SW 1271 (cell line): Measurements from ENCODE around the gene TCF3.
A peak's percentile ranks its signal among the peaks of the same experiment; 100 is the strongest.
"Not testable (repeated sequence)": the region's sequence is repeated elsewhere in the genome, so short reads cannot be mapped to it uniquely, and the experiment has no call there.

ENCODE experiments used
- DNase-seq, 2 experiments: peaks; one replicate each; lab custom pipeline; 2025; lab: John Stamatoyannopoulos, UW

Gene TCF3

DNA sequence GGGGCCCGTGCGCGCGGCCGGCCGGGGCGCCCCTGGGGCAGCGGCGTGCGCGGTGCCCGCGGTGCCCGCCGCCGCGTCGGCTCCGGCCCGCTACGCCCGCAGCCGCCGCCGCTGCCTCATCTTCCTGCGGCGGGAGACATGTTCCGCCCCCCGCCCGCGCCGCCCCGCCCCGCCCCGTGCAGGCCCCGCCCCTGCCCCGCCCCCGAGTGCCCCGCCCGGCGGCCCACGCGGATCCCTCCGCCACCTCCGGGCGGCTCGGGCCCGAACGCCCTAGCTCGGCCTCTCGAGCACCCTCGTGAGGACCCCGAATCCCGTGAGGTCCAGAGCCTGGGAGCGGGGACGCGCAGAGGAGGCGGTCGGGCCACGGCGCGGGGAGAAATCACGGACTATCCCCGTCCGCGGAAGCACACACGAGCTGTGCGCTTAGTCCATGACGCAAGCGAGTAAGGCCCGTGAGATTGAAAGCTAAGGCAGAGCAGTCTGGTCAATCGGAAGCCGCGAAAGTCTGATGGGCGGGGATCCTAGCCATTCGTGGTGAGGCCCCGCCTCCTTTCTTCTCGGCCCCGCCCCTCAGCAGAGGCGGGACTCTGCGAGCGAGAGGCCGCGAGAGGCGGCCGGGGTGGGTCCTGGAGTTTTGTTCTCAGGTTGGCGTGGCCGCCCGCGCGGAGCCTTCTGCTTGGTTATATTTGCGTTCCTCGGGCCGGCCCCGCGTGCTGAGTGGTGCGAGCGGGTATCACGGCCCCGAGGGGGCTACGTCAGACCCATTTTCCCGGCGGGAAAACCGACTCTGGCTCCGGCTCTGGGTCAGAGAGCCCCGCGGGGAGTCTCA is at the start of gene TCF3:
TCF3 (minus strand) TSS at position 145 of the 829 bp plus-strand sequence. CDS start 2,367 bp downstream, outside the sequence.
- DNase-seq = peak; percentile 93 to 97

DNA sequence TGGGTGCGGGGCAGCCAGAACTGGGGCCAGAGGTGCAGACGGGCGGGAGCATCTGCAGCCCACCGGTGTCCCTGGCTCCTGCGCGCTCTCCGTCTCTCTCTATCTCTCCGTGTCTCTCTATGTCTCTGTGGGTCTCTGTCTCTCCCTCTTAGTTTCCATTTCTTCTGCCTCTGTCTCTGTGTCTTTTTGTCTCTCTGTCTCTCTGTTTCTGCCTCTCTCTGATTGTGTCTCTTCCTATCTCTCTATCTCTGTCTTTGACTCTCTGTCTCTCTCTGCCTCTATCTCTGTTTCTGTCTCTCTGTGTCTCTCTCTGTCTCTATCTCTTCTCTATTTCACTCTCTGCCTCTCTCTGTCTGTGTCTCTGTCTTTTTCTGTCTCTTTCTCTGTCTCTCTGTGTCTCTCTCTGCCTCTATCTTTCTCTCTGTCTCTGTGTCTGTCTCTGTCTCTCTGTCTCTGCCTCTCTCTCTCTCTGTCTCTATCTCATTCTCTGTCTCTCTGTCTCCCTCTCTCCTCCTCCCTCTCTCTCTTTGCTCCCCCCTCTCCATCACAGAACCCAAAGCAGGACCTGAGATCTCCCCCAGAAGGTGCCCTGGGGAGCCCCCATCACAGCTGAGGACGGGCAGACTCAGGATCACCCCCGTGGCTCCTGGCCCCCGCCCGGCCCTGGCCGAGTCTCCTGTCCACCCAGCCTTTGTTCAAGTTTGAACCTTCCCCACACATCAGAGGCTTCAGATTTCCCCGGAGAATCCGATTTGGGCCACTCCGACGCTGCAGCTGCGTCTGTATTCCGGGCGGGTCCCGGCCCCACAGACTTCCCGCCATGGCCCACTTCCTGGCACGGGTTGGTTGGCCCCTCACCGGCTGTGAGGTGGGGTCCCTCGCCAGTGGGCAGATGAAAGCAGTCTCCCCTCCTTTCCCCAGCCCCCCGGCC is 48.6 kb upstream of the TCF3 start:
- DNase-seq = no peak

GRCh38 chr19:1699998-1700732 is 47.8 kb upstream of the TCF3 start:
- no peak for DNase-seq

GRCh38 chr19:1699386-1699785 is 47.0 kb upstream of the TCF3 start:
- DNase-seq = no peak

DNA sequence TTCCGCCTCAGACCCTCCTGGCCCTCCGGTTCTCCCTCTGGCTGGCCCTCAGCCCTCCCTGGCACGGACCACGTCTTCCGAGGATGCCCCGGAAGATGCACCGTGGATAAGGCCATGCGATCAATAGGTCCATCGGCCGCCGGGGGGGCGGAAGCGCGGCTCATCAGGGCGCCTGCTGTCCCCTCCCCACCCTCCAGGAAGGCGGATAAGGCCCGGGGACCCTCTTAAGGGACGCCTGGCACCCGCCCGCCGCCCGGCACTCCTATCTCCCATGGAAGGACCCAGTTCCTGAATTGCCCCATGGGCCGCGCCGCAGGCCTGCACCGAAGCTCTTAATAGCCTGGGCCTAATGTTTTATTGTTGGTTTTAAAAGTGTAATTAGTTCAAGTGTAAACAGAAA is 46.2 kb upstream of the TCF3 start:
- DNase-seq = no peak

GRCh38 chr19:1695481-1695880 is 43.1 kb upstream of the TCF3 start:
- DNase-seq = not testable (repeated sequence)

DNA sequence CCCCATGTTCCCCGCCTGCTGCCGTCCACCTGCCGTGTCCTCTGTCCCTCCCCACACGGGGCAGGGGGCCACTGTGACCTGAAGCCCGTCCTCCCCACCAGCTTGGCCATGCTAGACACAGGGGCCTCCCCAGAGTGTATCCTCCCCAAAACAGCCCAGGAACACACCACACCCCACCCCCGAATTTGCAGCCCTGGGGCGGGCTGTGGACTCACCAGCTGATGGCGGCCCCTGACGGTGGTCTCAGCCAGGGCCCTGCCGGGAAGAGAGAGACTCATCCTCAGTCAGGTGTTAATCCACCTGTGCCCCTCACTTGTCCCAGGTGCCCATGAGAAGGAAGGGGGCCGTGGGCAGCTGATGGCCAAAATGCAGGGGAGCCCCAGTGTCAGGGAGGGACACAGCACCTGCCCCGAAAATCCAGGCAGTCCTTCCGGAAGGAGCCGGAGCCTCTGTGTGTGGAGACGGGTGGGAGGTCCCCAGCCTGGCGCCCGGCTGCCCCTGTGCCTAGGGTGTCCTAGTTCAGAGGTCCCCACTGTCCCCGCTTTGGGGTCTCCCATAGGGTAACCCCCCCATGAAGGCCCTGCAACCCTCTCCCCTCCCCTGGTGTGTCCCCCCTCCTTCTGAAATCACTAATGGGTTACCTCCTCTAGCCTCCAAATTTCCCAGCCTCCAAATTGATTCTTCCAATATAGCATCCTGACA is 39.3 kb upstream of the TCF3 start:
- no peak for DNase-seq

- DNase-seq = no peak
Observed at GRCh38 chr19:1690699-1691307, 38.4 kb upstream of the TCF3 start.

GRCh38 chr19:1685785-1686184 is 33.4 kb upstream of the TCF3 start:
- DNase-seq = not testable (repeated sequence)

GRCh38 chr19:1685046-1685445 is 32.6 kb upstream of the TCF3 start:
- DNase-seq = no peak

DNA sequence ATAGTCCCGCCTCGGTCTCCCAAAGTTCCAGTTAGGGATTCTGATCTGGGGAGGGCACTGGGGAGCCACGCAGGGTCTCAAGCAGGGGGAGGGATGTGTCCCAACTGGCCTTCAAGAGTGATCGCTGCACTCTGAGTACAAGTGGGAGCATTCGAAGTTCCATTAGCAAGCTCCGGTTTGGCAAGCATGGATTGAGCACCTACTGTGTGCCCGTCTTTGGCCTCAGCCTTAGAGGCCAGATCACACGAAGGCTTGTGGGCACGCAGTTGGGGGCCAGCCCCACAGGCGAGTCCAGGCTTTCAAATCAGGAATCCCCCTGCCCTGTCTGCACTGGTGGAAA is 32.1 kb upstream of the TCF3 start:
- no peak for DNase-seq

DNA sequence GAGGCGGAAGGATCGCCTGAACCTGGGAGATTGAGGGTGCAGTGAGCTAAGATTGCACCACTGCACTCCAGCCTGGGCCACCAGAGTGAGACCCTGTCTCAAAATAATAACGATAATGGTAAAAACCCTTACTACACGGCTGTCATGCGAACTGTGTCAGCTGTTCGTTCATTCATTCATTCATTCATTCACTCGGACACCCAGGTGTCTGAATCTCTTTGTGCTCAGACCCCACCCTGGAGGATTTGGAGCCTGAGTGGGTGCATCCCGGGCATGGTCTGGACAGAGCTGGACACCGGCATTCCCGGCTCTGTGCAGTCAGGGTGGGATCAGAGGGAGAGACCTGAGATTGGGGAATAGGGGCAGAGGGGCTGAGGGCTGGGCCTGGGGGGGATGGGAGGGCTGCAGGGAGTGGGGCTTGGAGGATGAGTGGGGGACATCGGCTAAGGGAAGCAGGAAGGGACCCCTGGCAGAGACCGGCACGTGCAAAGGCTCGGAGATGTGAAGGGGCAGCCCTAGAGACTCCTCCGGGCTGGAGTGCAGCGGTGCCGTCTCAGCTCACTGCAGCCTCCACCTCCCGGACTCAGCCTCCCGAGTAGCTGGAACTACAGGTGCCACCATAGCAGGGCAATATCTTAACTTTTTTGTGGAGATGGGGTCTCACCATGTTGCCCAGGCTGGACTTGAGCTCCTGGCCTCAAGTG is 31.6 kb upstream of the TCF3 start:
- DNase-seq = no peak

DNA sequence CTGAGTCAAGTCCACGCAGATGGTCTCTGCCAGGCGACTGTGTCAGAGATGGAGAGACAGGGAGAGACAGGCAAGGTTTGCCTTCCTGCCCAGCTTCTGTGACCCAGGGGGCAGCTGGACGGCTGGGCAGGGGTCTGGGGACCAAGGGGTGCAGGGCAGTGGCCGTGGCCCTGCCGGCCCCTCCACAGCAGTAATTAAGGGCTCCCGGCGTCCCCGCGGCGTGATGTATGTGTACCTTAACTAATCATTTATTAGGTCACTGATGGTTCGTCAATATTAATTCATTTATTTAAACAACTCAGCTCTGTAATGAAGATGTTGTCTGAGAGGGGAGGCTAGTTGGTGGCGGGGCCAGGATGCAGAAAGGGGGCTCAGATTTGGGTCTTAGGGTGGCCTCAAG is 28.6 kb upstream of the TCF3 start:
- no peak for DNase-seq

DNA sequence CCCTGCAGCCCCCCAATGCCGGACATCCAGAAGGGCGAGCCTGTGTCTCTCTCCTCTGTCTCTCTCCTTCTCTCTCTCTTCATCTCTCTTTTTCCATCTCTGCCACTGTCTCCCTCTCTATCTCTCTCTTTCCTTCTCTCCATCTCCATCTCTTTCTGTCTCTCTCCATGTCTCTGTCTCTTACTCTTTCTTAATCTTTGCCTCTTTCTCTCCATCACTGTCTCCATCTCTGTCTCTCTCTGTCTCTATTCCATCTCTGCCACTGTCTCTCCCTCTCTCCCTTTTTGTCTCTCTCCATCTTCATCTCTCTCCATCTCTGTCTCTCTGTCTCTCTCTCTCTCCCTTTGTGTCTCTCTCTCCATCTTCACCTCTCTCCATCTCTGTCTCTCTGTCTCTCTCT is 25.7 kb upstream of the TCF3 start:
- DNase-seq = no peak

GRCh38 chr19:1676351-1677266 is 24.2 kb upstream of the TCF3 start:
- DNase-seq = no peak

DNA sequence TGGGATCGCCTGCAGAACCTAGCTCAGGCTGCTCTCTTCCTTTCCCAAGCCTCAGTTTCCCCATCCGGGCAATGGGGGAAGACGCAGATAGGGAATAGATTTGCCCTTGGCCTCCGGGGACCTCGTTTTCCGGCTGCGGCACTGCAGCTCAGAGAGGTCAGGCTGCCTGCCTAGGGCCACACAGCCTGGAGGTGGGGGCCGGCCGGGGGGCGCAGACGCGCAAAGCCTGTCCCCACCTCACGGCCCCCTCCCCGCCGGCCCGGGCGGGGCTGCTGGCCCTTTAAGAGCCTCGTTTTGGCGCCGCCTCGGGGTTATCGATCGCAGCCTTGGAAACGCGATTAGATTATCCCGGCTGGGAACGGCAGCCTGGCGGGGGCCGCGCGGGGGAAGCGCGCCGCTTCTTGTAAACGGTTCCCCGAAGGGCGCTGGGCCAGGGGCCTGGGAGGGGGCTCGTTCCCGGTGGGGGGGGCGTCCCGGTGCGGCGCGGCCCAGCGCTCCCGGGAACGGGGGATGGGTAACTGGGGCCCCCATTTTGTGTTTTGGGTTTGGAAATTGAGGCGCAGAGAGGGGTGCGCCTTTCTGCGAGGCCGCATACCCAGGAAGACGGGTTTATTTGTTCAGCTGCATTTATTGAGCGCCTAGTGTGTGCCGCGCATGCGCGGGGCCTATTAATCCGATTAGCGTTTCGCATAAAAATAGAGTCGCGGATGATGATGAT is 23.4 kb upstream of the TCF3 start:
- no peak for DNase-seq

- no peak for DNase-seq
Observed at GRCh38 chr19:1674293-1674679, 21.9 kb upstream of the TCF3 start.

DNA sequence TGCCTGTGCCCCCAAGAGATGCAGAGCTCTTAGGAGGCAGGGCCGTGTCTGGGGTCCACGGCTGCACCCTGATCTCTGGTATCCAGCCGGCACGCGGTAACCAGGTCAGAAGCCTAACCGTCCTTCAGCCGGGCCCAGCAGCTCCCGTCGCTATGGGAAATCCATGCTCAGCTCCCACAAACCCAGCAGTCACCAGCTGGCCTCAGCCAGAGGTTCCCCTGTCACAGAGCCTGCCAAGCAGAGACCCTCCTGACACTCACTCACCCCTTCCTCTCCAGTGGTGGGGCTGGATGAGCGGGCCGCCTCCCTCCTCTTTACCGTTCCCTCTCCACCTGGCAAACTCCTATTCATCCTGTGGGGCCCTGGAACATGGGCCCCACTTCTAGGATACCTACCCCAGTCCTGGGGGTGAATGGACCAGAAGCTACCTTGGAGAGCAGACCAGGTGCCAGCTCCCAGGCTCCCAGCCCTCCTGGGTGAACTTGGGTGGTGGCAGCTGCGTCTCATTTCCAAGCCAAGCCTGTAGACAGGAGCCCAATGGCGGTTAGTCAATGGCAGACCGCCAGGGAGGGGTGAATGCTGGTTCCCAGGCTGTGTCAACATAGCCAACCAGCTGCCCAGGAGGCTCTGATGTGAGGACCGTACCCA is 21.4 kb upstream of the TCF3 start:
- DNase-seq = no peak
